DND-41 (cell line): ENCODE measurements around the gene AMIGO2.

Experiments used
- ATAC-seq: fragments of 200-7000 bp; cut with Tn5 transposase; 3 replicates; pipeline ENCODE4 v1.9.1; 2021; ENCODE audit warnings: low read depth; ENCODE audit not compliant: insufficient read depth
- DNase-seq: peaks from one replicate; pipeline ENCODE4 v3.0.0-alpha.2; 2020
- H2AFZ ChIP-seq: 2 replicates; pipeline ENCODE4 v1.6.0; 2012; ENCODE audit warnings: low read depth, low read length
- H3K27ac ChIP-seq: 2 replicates; pipeline ENCODE4 v1.5.1; 2012; ENCODE audit warnings: low read length, inconsistent platforms
- H3K27me3 ChIP-seq: fragments of 200-600 bp; sonication (generic); 2 replicates; pipeline ENCODE4 v1.6.0; 2012; ENCODE audit warnings: low read length, mild to moderate bottlenecking, inconsistent platforms; ENCODE audit not compliant: insufficient read depth, poor library complexity
- H3K36me3 ChIP-seq: 2 replicates; pipeline ENCODE4 v1.5.1; 2012; ENCODE audit warnings: low read length, inconsistent platforms; ENCODE audit not compliant: insufficient read depth
- H3K4me1 ChIP-seq: 2 replicates; pipeline ENCODE4 v1.5.1; 2012; ENCODE audit warnings: mild to moderate bottlenecking, low read length; ENCODE audit not compliant: insufficient read depth
- H3K4me2 ChIP-seq: 2 replicates; pipeline ENCODE4 v1.6.0; 2012; ENCODE audit warnings: mild to moderate bottlenecking, moderate library complexity, low read length, inconsistent platforms; ENCODE audit not compliant: insufficient read depth
- H3K4me3 ChIP-seq, 2 experiments: fragments of 200-600 bp in 1 of 2; shearing (Covaris generic) in 1 of 2; 2 replicates each; pipeline ENCODE4 v1.5.1; 2012 to 2016; ENCODE audit warnings: inconsistent platforms in 2 of 2, low read length in 2 of 2, mild to moderate bottlenecking in 2 of 2, low read depth in 1 of 2, moderate library complexity in 1 of 2
- H3K79me2 ChIP-seq: 2 replicates; pipeline ENCODE4 v1.6.0; 2012; ENCODE audit warnings: low read length, inconsistent platforms; ENCODE audit not compliant: insufficient read depth
- H3K9ac ChIP-seq: 2 replicates; pipeline ENCODE4 v1.6.0; 2012; ENCODE audit warnings: low read depth, mild to moderate bottlenecking, inconsistent platforms, low read length, moderate library complexity
- H3K9me3 ChIP-seq: 2 replicates; pipeline ENCODE4 v1.5.1; 2012; ENCODE audit warnings: low read length, moderate library complexity, mild to moderate bottlenecking, inconsistent platforms; ENCODE audit not compliant: insufficient read depth, severe bottlenecking
- H4K20me1 ChIP-seq: 2 replicates; pipeline ENCODE4 v1.6.0; 2012; ENCODE audit warnings: low read length; ENCODE audit not compliant: insufficient read depth
- EZH2 ChIP-seq: IDR thresholded peaks from 3 replicates; pipeline ENCODE4 v1.6.1; 2012; ENCODE audit warnings: borderline replicate concordance, low read depth, mild to moderate bottlenecking, moderate library complexity, low read length, inconsistent platforms; ENCODE audit not compliant: severe bottlenecking
- TF ChIP-seq, protein P1 (sequence below): IDR thresholded peaks from 2 replicates; pipeline ENCODE4 v1.5.1; 2012; ENCODE audit warnings: borderline replicate concordance, low read length, moderate library complexity, mild to moderate bottlenecking; ENCODE audit not compliant: poor library complexity, severe bottlenecking; ENCODE audit errors: extremely low read depth

Gene AMIGO2

GRCh38 chr12:47033081-47033480 is 46.7 kb downstream of the AMIGO2 start:
- no peaks in the 10 kb centered on the region for H3K4me1 ChIP-seq
- no peak overlapping the region for H2AFZ ChIP-seq
- H4K20me1 ChIP-seq = no peaks in the 10 kb centered on the region
- H3K27me3 ChIP-seq = no peaks in the 10 kb centered on the region
- H3K9ac ChIP-seq = no peak overlapping the region
- ATAC-seq (no peak), DNase-seq (no peak)
- no peak overlapping the region for H3K4me2 ChIP-seq
- H3K9me3 ChIP-seq = no peaks in the 10 kb centered on the region
- no peak overlapping the region for H3K4me3 ChIP-seq
- TF ChIP-seq, protein P1, sequence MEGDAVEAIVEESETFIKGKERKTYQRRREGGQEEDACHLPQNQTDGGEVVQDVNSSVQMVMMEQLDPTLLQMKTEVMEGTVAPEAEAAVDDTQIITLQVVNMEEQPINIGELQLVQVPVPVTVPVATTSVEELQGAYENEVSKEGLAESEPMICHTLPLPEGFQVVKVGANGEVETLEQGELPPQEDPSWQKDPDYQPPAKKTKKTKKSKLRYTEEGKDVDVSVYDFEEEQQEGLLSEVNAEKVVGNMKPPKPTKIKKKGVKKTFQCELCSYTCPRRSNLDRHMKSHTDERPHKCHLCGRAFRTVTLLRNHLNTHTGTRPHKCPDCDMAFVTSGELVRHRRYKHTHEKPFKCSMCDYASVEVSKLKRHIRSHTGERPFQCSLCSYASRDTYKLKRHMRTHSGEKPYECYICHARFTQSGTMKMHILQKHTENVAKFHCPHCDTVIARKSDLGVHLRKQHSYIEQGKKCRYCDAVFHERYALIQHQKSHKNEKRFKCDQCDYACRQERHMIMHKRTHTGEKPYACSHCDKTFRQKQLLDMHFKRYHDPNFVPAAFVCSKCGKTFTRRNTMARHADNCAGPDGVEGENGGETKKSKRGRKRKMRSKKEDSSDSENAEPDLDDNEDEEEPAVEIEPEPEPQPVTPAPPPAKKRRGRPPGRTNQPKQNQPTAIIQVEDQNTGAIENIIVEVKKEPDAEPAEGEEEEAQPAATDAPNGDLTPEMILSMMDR = no peak
- no peak for TF ChIP-seq EZH2
- no peak overlapping the region for H3K27ac ChIP-seq
- no peaks in the 10 kb centered on the region for H3K36me3 ChIP-seq
- H3K79me2 ChIP-seq = no peaks in the 10 kb centered on the region

DNA sequence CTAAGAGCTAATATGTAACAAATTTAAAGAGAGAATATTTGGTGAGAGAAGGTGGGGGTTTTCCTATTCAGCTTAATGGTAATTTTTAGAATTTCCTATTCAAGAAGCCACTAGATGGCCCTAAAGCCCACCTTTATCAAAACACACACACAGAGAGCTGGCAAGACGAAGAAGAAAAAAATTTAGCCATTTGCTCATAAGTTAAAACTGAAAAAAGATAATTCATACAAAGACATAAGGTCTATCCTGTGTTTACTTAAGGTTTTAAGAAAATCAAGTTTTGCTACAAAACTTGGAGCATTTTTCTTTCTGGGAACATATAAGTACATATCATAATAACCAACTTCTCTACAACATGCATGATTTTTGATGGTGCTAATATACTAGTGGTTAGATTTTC is 47.1 kb downstream of the AMIGO2 start:
- Histone ChIP-seq H3K4me1 (no peaks in the 10 kb centered on the region), H3K27me3 (no peaks in the 10 kb centered on the region), H3K9me3 (no peaks in the 10 kb centered on the region), H3K27ac (no peak overlapping the region), H2AFZ (no peak overlapping the region), H3K79me2 (no peaks in the 10 kb centered on the region), H3K36me3 (no peaks in the 10 kb centered on the region), H3K4me2 (no peak overlapping the region), H3K4me3 (no peak overlapping the region), H3K9ac (no peak overlapping the region), H4K20me1 (no peaks in the 10 kb centered on the region)
- TF ChIP-seq, protein P1 = peak; percentile 59
- TF ChIP-seq EZH2 = no peak
- DNase-seq (no peak), ATAC-seq (peak; percentile 75)

- DNase-seq (no peak), ATAC-seq (no peak)
- Histone ChIP-seq H3K9me3 (no peaks in the 10 kb centered on the region), H3K27ac (no peak overlapping the region), H3K27me3 (peaks cover 5% of the 10 kb centered on the region), H4K20me1 (no peaks in the 10 kb centered on the region), H3K36me3 (no peaks in the 10 kb centered on the region), H3K9ac (no peak overlapping the region), H3K79me2 (no peaks in the 10 kb centered on the region), H3K4me3 (no peak overlapping the region), H3K4me2 (no peak overlapping the region), H3K4me1 (no peaks in the 10 kb centered on the region), H2AFZ (no peak overlapping the region)
- TF ChIP-seq EZH2 = no peak
- TF ChIP-seq, protein P1 = no peak
Measured at GRCh38 chr12:47029903-47030302, 49.9 kb downstream of the AMIGO2 start.
